Upper lobe of right lung (tissue), 1 donor: ENCODE results near the gene SNX5. TPM values are rescaled to one million over a fixed set of nuclear protein-coding genes. Genes with fewer than 3 reads are reported as not detected.
A peak's percentile ranks its signal among the peaks of the same experiment; 100 is the strongest.

Experiments
- ATAC-seq: fragments of 200-7000 bp; cut with Tn5 transposase; one replicate; pipeline ENCODE4 v1.9.1; 2020; ENCODE audit warnings: mild to moderate bottlenecking, moderate library complexity
- DNase-seq: peaks from one replicate; pipeline ENCODE4 v3.0.0-alpha.2; 2020
- H3K27ac ChIP-seq: fragments of 200-600 bp; one replicate; pipeline ENCODE4 v1.8.0; 2022
- H3K27me3 ChIP-seq: fragments of 200-600 bp; one replicate; pipeline ENCODE4 v1.8.0; 2022; ENCODE audit warnings: mild to moderate bottlenecking
- H3K36me3 ChIP-seq: fragments of 200-600 bp; one replicate; pipeline ENCODE4 v1.8.0; 2022
- H3K4me1 ChIP-seq: fragments of 200-600 bp; one replicate; pipeline ENCODE4 v1.8.0; 2022
- H3K4me3 ChIP-seq: fragments of 200-600 bp; one replicate; pipeline ENCODE4 v1.8.0; 2022; ENCODE audit warnings: mild to moderate bottlenecking
- H3K9me3 ChIP-seq: fragments of 200-600 bp; one replicate; pipeline ENCODE4 v1.8.0; 2022
- intact Hi-C: fragments of 100-400 bp; cut with DNase I; formaldehyde crosslinking; loops from one replicate; pipeline ENCODE4 v1.11.0; 2022
- long read RNA-seq: library from polyadenylated mRNA; unstranded; transcript quantifications from one replicate; pipeline ENCODE4 v2.0.0, GENCODE V29; 2021
- total RNA-seq: library from RNA; stranded (reverse); fragmentation: NEBNext Ultra II Directional; extraction: Animal tissue kit (Norgen Biotek cat#: 25700); gene quantifications from one replicate; pipeline ENCODE4 v1.2.1, GENCODE V29; 2021
- TF ChIP-seq, protein P1 (sequence below): fragments of 200-600 bp; IDR thresholded peaks from one replicate; pipeline ENCODE4 v1.8.0; 2022; ENCODE audit warnings: antibody characterized with exemption
- donor health status: DM: no; HTN: yes; CAD: no; lungs with severe emphysema.

The SNX5 gene
- 86.6 TPM for total RNA-seq
- long read RNA-seq, transcript SNX5-202 (14 exons, 2,288 nt) = minor isoform, 13 of 179 reads
- long read RNA-seq, transcript SNX5-201 (13 exons, 2,270 nt) = major isoform, 127 of 179 reads
- long read RNA-seq, transcript SNX5-217 (1 exons, 1,087 nt) = minor isoform, 6 of 179 reads
- long read RNA-seq, partial matches to known transcripts = 19 of 179 reads
- long read RNA-seq, other reads (novel, unspliced or antisense) = 10 of 179 reads

DNA sequence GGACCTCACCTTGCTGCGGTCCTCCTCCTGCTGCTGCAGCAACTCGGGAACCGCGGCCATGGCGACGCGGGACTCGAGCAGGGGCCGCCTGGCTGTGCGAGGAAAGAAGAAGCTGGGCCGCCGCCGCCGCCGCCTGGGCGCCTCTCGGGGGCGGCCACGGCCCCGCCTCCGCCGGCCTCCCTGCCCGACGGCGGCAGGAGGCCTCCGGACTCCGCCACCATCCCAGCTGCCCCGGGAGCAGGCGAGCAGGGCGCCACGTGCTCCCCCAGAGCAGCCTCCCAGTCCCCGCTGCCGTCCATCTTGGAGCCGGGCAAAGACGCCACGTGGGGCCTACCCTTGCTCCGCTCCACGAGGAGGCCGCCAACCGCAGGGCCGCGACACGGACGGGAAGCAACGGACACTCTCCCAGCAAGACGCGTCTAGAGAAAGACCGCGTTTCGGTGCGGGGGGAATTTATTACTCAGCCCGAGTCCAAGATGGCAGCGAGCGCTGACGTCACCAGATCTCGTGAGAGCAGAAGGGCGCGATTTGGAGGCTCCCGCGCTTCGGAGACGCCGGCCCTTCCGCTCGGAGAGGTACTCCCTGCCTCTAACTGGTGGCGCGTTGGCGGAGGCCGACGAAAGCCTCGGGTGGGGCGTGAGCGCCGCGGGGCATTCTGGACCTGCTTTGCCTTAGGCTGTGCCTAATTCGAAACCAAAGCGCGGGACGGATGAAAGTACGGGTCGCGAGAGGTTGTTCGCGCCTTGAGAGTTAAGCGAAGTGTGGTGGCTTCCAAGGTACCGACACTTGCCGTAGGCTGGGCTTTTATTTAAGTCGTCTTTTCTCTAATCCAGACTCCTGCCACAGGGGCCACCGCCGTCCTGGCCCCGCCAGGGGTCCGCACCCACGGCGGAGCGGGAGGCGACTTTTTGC is at the start of gene SNX5, which contains the start of gene MGME1:
SNX5 (minus strand) TSS at position 429 of the 912 bp plus-strand sequence; CDS start at position 60, 369 bp downstream.
MGME1 (plus strand) TSS at position 653 of the 912 bp plus-strand sequence. CDS start 842 bp downstream, outside the sequence.
- DNase-seq (peak; percentile 100), ATAC-seq (peak; percentile 96)
- H3K36me3 ChIP-seq = no peaks in the 10 kb centered on the region
- TF ChIP-seq, protein P1, sequence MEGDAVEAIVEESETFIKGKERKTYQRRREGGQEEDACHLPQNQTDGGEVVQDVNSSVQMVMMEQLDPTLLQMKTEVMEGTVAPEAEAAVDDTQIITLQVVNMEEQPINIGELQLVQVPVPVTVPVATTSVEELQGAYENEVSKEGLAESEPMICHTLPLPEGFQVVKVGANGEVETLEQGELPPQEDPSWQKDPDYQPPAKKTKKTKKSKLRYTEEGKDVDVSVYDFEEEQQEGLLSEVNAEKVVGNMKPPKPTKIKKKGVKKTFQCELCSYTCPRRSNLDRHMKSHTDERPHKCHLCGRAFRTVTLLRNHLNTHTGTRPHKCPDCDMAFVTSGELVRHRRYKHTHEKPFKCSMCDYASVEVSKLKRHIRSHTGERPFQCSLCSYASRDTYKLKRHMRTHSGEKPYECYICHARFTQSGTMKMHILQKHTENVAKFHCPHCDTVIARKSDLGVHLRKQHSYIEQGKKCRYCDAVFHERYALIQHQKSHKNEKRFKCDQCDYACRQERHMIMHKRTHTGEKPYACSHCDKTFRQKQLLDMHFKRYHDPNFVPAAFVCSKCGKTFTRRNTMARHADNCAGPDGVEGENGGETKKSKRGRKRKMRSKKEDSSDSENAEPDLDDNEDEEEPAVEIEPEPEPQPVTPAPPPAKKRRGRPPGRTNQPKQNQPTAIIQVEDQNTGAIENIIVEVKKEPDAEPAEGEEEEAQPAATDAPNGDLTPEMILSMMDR = no peak
- H3K4me3 ChIP-seq = peak within 1 kb of the TSS; percentile 96
- H3K27me3 ChIP-seq = no peaks in the 10 kb centered on the region
- H3K9me3 ChIP-seq = no peaks in the 10 kb centered on the region
- H3K27ac ChIP-seq = peak within 1 kb of the TSS; percentile 99
- peaks cover 69% of the 10 kb centered on the region for H3K4me1 ChIP-seq
- intact Hi-C loops = no loop called here

DNA sequence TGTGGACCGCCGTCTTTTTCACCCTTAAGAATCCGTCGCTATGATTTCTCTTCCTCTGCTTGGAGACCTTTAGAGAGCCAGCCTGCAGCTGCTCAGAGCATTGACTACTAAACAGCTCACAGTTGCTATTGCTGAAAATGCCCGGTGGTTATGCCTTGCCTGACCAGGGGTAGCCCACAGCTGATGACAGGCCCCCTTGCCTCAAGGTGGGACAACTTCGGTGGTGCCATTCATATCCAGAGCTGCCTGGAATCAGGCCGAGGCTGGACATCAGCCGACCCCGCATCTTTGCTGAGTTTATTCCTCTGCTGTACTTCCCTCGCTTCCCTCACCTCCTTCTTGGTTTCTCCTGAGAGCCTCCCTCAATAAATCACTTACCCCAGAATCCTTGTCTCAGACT is 49.5 kb upstream of the SNX5 start:
- Histone ChIP-seq H3K4me1 (no peaks in the 10 kb centered on the region), H3K36me3 (no peaks in the 10 kb centered on the region), H3K27ac (no peak overlapping the region), H3K4me3 (no peak overlapping the region), H3K27me3 (no peaks in the 10 kb centered on the region), H3K9me3 (no peaks in the 10 kb centered on the region)
- TF ChIP-seq, protein P1 = no peak
- no peak for DNase-seq
- intact Hi-C loops = no loop called here
- no peak for ATAC-seq

DNA sequence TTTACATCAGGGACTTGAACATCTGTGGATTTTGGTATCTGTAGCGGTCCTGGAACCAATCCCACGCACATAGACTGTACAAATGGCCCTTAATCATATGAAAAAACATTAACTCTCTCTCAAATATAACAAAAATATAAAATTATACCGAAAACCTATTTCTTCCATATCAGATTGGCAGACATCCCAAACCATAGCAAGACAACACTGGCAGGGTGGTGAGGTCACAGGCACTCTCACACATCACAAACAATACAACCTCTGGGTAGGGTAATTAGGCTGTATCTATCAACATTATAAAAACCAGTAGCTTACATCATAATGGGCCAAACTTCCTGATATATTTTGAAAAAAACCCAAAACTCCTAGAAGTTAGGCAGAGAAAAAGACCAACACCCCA is 48.2 kb upstream of the SNX5 start:
- H3K9me3 ChIP-seq = no peaks in the 10 kb centered on the region
- H3K4me1 ChIP-seq = no peaks in the 10 kb centered on the region
- ATAC-seq (no peak), DNase-seq (no peak)
- H3K4me3 ChIP-seq = no peak overlapping the region
- no peaks in the 10 kb centered on the region for H3K27me3 ChIP-seq
- intact Hi-C loops = no loop called here
- no peak overlapping the region for H3K27ac ChIP-seq
- no peaks in the 10 kb centered on the region for H3K36me3 ChIP-seq
- TF ChIP-seq, protein P1 = no peak

DNA sequence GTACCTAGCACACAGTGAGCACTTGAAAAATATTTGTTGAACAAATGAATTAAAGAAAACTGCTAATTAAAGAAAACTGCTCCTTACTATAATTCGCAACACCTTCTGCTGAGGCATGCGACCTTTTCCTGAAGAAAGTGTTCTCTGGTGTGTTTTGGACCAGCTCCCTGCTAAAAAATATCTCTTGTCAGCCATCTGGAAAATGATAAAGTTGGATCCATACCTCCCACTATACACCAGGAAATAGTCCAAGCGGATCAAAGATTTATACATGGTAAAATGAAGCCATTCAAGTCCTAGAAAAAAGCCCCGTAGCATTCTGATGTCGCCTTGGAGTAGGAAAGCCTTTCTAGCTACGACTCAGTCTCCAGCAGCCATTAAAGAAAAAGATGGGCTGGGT is 45.8 kb upstream of the SNX5 start:
- no peaks in the 10 kb centered on the region for H3K27me3 ChIP-seq
- no peak overlapping the region for H3K4me3 ChIP-seq
- no peaks in the 10 kb centered on the region for H3K9me3 ChIP-seq
- intact Hi-C loops = no loop called here
- H3K27ac ChIP-seq = no peak overlapping the region
- H3K36me3 ChIP-seq = no peaks in the 10 kb centered on the region
- DNase-seq = no peak
- TF ChIP-seq, protein P1 = no peak
- H3K4me1 ChIP-seq = no peaks in the 10 kb centered on the region
- no peak for ATAC-seq

DNA sequence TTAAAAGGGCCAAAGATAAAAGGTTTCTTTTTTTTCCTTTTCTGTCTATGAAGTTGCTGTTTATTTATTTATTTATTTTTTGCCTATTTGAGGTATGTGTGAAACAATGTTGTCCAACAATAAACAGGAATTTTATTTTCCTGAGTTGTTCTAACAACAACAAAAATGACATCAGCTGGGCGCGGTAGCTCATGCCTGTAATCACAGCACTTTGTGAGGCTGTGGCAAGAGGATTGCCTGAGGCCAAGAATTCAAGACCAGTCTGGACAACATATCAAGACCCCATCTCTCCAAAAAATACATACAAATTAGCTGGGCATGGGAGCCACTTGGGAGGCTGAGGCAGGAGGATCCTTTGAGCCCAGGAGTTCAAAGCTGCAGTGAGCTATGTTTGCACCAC is 44.3 kb upstream of the SNX5 start:
- TF ChIP-seq, protein P1 = no peak
- no peak for ATAC-seq
- no peak for DNase-seq

More for the DNA sequence above, 44.3 kb upstream of the SNX5 start:
- H3K36me3 ChIP-seq = no peaks in the 10 kb centered on the region
- no peak overlapping the region for H3K27ac ChIP-seq
- no peaks in the 10 kb centered on the region for H3K27me3 ChIP-seq
- no peaks in the 10 kb centered on the region for H3K9me3 ChIP-seq
- no peaks in the 10 kb centered on the region for H3K4me1 ChIP-seq
- intact Hi-C loops = no loop called here
- no peak overlapping the region for H3K4me3 ChIP-seq
